GM18520 (cell line): Measurements from ENCODE around the gene STK32C.
"Not testable (repeated sequence)": the region's sequence is repeated elsewhere in the genome, so short reads cannot be mapped to it uniquely, and the experiment has no call there.

Experiments used
- ATAC-seq: cut with Tn5 transposase; IDR thresholded peaks from one replicate; pipeline ENCODE4 v1.9.1; 2021; ENCODE audit not compliant: unreplicated experiment

Gene STK32C

GRCh38 chr10:132307823-132308586 lies at the start of gene STK32C:
TSS of gene STK32C (minus strand) at chr10:132307950. CDS start at chr10:132307833, 117 bp downstream.
- peak; percentile 62 for ATAC-seq

- no peak for ATAC-seq
Observed at GRCh38 chr10:132356621-132357195, 49.0 kb upstream of the STK32C start.

GRCh38 chr10:132355754-132356153 lies 48.0 kb upstream of the STK32C start:
- no peak for ATAC-seq

- no peak for ATAC-seq
Observed at GRCh38 chr10:132355297-132355696, 47.5 kb upstream of the STK32C start.

DNA sequence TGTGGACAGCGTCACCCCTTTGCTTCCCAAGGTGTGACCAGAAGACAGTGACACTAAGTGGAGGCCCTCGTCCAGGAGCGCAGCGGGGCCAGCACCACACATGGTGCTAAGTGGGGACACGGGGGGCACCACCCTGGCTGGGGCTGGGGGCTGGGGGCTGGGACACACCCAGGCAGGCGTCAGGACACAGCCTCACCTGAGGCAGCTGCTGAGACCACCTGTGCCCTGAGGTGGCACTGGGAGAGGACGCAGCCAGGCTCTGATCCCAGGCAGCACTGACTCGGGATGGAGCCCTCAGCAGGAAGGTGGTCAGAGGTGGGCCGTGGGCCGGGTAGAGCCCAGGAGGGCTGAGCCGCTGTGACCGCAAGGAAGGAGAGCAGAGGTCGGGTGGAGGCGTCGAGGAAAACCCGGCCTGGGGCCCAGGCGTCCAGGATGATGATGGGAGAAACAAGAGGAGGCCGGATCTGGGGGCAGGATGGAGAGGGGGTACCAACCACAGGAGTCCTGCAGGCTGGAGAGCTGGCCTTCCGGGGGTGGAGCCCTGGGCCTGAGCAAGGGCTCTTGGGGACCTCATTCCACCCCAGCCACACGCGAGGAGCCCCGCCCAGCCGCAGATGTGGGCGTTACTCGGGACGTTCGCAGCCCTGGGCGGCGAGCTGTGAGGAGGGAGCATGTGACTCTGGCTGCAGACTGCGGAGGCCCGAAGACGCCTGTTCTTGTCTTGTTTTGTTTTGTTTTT lies 46.8 kb upstream of the STK32C start:
- ATAC-seq: no peak

- no peak for ATAC-seq
Observed at GRCh38 chr10:132353456-132354355, 46.0 kb upstream of the STK32C start.

- not testable (repeated sequence) for ATAC-seq
Observed at GRCh38 chr10:132352462-132353308, 44.9 kb upstream of the STK32C start.

- ATAC-seq: no peak
Observed at GRCh38 chr10:132351611-132352010, 43.9 kb upstream of the STK32C start.

GRCh38 chr10:132350946-132351345 lies 43.2 kb upstream of the STK32C start:
- no peak for ATAC-seq

- no peak for ATAC-seq
Observed at GRCh38 chr10:132350391-132350790, 42.6 kb upstream of the STK32C start.

GRCh38 chr10:132349766-132350165 lies 42.0 kb upstream of the STK32C start:
- no peak for ATAC-seq

DNA sequence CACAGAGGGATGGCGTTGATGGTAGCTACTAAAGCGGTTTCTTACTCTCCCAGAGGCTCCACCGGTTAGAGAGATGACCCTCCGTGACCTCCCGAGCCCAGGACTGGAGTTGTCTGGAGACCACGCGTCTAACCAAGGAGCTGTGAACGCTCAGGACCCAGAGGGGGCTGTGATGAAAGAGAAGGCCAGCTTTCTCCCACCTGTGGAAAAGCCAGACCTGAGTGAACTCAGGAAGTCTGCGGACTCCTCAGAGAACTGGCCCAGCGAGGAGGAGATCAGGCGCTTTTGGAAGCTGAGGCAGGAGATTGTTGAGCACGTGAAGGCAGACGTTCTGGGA lies 40.1 kb upstream of the STK32C start:
- no peak for ATAC-seq

- ATAC-seq: no peak
Observed at GRCh38 chr10:132347211-132347930, 39.6 kb upstream of the STK32C start.

- no peak for ATAC-seq
Observed at GRCh38 chr10:132346806-132347205, 39.1 kb upstream of the STK32C start.

- ATAC-seq: no peak
Observed at GRCh38 chr10:132345345-132345744, 37.6 kb upstream of the STK32C start.

- no peak for ATAC-seq
Observed at GRCh38 chr10:132344386-132344785, 36.6 kb upstream of the STK32C start.

DNA sequence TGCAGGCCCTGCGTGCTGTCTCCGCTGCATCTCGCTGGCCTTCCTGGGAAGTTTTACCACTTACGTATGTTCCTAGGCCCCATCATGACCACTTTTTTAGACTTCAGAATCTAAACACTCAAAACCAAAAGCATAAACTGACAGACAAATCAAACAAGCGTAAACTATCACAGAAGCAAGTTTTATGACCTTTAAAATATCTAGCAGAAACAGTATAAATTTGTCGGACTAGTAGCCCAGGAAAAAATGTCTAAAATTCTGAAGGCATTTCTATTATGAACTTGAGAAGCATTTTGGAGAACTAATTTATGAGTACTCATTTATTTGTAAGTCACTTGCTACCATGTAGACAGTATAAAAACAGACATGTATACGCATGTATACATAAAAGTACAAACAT lies 34.8 kb upstream of the STK32C start:
- ATAC-seq: no peak

GRCh38 chr10:132341781-132342180 lies 34.0 kb upstream of the STK32C start:
- ATAC-seq: no peak

DNA sequence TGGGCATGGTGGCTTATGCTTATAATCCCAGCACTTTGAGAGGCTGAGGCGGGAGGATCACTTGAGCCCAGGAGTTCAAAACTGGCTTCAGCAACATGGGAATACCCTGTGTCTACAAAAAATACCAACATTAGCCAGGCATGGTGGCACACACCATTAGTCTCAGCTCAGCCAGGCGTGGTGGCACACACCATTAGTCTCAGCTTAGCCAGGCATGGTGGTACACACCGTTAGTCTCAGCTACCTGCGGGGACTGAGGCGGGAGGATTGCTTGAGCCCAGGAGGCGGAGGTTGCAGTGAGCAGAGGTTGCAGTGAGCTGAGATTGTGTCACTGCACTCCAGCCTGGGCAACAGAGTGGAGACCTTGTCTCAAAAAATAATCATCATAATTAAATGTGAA lies 33.3 kb upstream of the STK32C start:
- no peak for ATAC-seq

- ATAC-seq: no peak
Observed at GRCh38 chr10:132339276-132339675, 31.5 kb upstream of the STK32C start.
